T-helper 1 cell (primary cell): ENCODE data around the gene PNPLA2.

ENCODE experiments used
- DNase-seq, 5 donors: peaks; one replicate each; pipeline ENCODE4 v3.0.0-alpha.2; 2012 to 2020

Gene PNPLA2

DNA sequence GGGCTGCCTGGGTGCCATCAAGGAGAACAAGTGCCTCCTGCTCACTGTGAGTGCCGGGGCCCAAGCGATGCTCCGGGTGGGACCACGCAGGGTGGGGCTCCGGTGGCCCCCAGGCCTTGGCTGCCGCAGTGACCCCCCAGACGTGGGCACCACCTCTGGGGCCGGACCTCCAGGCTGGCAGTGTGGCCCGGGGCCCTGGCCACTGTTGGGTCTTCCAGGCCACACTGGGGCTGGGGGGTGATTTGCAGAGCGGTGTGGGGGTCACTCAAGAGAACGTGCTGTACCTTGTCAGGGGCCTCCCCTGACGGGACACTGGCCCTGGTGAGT lies 43.9 kb downstream of the PNPLA2 start:
- no peak for DNase-seq

DNA sequence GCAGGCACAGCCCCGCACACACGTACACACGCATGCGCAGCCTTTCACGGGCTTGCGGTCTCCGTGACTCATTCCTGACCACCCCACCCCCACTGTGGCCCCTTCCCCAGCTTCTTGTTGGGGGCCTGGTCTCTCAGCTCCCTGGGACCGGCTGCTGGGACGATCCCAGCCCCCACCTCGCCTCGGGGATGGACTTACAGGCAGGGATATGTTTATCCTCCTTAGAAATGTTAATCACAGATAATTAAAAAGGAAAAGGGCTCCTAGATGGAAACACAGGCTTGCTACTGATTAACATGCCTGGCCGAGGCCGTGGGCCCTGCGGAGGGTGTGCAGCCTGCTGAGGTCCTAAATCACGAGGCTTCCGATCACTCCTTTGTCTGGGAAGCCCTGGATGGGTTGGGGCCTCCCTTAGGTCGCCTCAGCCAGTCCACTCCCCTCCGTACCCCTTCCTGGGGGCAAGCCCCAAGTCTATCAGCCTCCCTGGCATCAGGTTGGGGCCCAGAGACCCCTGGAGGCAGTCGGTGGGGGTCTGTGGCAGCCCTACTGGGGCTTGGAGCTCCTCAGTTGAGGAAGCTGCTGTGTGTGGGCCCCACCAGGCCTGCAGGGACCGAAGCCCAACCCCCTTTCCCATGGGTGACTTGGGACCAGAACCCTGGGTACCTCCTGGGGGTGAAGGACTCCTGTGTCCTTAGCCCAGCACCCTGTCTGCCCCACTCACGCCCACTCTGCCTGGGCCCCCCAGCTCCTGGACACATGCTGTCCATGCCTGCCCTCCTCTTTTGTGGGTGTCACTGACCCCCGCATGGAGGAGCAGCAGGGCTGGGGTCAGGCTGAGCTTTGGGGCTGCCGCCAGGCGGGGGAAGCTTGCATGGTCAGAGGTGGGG lies 44.6 kb downstream of the PNPLA2 start:
- no peak for DNase-seq

DNA sequence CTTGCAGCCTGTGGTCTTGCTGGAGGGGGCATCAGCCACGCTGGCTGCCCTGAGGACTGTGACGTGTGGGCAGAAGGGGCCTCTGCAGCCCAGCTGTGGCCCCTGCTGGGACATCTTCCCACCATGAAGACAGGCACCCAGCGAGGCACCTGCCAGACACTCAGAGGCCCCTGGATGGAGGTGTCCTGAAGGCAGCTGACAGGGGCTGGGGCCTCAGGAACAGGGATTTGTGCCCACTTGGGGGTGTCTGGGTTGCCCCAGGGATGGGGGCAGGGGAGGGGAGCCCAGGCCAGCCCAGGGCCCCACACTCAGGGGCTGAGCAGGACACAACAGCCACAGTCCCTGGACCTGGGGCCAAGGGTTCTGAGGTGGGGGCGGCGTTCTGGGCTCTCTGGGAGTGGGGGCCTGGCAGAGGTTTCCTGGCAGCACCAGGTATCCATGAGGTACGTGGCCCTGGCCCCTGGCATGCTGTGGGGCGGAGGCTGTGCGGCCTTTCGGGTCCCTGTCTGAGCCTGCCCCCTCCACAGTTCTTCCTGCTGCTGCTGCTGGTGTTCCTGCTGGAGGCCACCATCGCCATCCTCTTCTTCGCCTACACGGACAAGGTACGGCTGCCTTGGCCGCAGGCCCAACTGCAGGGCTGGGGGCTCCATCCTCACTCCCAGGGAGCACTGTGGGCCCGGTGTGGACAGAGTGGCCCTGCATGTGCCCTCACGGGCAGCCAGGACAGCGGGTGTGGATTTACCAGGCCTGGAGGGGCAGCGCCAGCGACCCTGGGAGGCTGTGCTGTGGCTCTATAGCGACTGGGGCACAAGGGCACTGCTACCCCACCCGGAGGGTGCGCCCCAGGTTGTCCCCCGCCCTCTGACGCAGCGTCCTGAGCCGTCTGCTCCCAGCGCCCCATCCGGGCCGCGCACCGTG lies 45.5 kb downstream of the PNPLA2 start:
- no peak for DNase-seq

DNA sequence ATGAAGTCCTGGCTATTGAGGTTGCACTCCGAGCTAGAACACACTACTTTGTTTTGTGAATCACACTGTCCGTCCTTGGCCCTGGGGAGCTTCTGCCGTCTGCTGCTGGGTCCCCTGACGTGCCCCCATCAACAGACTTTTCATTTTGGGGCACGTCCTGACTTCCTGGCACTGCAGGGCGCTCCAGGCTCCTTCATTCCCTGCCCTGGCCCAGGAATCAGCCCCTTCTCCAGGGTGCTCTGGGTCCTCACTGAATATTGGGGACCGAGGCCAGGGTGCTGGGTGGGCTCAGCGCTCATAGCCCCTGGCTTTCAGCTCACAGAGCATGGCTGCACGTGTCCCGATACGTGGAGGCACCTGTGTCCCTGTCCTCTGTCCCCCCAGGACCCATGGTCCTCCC lies 46.2 kb downstream of the PNPLA2 start:
- no peak for DNase-seq

DNA sequence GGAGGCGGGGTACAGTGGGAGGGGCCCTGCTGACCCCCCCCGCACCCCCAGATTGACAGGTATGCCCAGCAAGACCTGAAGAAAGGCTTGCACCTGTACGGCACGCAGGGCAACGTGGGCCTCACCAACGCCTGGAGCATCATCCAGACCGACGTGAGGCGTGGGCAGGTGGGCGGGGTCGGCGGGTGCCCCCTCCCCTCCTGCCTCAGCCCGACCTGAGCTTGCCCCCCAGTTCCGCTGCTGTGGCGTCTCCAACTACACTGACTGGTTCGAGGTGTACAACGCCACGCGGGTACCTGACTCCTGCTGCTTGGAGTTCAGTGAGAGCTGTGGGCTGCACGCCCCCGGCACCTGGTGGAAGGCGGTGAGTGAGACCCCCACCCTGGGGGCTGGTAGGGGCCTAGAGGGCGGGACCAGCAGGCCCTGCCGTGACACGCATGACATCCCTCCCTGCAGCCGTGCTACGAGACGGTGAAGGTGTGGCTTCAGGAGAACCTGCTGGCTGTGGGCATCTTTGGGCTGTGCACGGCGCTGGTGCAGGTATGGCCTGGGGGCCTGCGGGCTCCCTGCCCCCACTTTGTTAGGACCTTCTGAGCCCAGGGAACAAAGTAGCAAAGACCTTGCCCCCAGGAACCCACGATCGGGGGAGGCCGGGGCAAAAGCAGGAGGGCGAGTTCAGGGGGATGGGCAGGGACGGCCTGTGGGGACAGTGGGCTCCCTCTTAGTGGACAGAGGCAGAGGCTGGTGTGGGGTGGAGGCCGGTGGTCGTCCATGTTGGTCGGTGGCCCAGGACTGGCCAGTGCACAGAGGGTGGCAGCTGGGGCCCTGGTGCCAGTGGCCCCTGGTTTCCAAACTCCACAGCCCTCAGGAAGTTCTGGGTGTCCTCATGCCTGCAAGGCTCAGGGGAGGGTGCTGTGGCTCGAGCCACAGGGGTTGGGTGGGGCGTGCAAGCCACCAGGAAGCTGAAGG lies 47.0 kb downstream of the PNPLA2 start:
- DNase-seq: no peak

DNA sequence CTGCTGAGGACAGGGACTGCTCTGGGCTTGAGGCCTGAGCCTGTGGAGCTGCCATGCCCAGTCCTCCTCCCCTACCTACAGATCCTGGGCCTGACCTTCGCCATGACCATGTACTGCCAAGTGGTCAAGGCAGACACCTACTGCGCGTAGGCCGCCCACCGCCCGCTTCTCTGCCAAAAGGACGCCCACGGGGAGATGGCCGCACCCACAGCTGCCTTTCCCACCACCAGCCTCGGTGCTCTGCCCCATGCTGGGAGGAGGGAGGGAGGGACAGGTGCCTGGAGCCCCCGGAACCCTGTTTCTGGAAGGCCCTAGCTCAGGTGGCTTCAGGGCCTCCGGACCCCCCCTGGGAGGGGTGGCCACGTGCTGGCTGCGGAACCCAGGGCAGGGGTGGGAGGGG lies 47.8 kb downstream of the PNPLA2 start:
- DNase-seq: no peak

DNA sequence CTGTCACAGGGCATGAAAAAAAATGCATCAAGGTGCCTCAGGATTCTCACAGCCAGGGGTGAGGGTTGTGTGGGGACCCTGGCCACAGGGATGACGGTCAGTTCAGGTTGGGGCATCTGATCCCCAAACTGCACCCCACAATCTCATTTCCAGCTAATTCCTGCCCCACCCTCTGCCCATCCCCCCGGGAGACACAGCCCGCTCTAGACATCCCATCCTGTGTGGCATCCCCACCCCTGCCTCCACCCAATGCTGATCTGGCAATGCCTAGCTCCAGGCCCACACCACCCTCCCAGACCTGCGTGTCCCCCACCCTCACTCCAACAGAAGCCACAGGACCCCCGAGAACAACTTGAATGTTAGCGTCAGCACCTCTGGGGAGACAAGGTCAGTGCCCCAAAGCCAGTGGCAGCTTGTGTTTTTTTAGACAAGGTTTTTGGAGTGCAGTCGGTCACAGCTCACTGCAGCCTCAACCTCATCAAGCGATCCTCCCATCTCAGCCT lies 49.2 kb downstream of the PNPLA2 start:
- no peak for DNase-seq

DNA sequence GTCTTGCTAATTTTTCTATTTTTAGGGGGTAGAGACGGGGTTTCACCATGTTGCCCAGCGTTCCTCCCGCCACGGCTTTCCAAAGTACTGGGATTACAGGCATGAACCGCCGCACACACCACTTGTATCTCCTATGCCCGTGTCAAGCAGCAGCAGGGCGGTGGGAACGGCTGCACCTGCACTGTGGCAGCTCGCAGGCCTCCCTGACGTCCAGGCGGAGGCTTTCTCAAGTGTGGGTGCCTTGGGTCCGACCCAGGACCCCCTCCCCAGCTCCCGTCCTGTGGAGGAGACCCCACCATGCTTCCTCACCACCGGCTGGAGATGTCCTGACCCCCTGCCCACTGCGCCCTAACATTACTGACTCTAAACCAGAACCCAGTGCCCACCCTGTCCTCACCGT lies 49.7 kb downstream of the PNPLA2 start:
- DNase-seq: no peak

DNA sequence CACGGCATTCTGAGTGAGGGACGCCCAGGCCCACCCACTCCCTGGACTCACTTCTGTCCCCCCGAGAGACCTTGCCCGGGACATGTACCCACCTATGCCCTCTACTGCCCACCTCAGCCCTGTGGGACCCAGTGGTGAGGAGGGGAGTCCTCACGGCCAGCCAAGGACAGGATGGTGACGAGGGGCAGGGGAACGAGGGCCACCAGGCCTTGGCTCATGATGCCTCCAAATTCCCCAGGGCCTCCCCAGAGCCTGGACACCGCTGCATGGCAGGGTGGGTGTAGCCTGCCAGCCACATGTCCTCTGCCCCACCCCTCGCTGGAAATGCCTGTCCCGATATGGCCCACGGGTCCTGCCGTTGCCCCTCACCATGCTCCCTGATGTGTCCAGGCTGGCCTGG lies 50.1 kb downstream of the PNPLA2 start:
- no peak for DNase-seq

DNA sequence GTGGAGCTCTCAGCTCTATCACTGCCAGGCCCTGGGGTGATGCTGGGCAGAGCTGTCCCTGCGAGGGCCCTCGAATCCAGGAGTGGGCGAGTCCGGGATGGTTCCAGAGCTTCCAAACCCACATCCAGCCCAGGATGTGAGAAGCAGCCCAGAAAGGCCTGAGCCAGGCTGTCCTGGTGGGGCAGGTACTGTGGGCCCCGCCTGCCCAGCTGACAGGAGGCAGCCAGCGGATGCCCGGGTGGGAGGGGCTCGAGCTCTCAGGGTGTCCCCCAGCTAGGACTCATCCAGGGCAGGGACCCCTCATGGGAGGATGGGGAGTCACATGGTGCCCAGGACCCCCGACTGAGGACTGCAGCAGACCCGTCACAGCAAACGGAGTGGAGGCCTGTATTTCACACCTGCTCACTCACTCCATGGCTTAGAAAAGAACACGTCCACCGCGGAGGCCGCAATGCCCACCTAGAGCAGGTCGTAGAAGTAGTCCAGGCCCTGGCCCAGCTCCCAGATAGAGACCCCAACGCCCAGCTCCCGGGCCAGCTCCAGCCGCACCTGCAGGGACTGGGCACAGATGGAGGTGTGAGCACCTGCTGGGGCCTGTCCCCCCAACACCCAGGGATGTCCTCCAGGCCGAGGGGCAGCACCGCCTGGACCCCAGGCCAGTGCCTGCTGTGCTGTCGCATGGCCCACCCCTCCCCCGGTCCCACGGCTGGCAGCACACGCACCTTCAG lies 50.8 kb downstream of the PNPLA2 start:
- DNase-seq: no peak

DNA sequence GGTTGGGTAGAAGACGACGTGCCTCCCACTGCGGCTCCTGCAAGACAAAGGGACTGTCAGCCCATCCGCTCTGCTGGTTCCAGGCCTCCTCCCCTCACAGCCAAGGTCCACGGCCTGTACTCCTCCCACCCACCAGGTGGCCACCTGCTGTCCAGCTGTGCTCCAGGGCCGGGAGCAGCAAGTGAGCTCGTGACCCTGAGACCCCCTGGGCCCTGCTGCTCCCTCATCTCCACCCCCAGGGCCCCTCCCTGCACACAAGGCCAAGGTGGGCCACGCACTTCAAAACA lies 51.4 kb downstream of the PNPLA2 start:
- DNase-seq: no peak

DNA sequence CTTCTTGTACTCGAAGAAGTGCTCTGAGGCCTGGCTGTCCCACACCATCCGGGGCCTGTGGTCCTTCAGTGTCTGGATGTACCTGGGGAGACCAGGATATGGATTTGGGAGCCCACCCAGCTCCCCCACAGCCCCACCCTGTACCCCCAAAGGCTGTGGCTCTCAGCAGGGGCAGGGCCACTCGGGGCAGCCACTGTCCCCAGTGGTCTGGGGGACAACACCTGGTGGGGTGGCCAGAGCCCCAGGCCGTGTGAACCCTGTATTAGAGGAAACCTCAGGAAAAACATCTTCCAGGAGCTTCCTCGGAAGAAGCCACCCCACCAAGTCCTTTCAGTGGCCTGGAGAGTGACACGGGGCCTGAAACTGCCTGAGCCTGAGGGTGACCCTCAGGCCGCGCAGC lies 51.7 kb downstream of the PNPLA2 start:
- no peak for DNase-seq

DNA sequence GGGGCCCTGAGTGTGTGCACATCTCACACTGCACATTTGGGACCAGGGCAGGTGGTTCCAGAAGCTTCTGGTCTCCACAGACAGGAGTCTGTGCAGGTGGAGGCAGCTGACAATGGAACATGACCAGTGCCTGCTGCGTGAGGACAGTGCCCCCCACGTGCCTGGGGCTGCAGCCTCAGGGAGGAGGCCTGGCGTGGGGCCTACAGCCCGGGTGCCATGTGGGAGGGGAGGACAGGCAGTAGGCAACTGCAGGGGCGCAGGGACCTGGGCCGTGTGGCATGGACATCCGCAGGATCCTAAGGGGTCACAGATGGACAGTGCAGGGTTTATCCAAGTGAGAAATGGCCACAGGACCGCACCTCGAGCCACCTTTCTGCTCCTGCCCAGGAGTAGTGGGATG lies 52.8 kb downstream of the PNPLA2 start:
- no peak for DNase-seq

DNA sequence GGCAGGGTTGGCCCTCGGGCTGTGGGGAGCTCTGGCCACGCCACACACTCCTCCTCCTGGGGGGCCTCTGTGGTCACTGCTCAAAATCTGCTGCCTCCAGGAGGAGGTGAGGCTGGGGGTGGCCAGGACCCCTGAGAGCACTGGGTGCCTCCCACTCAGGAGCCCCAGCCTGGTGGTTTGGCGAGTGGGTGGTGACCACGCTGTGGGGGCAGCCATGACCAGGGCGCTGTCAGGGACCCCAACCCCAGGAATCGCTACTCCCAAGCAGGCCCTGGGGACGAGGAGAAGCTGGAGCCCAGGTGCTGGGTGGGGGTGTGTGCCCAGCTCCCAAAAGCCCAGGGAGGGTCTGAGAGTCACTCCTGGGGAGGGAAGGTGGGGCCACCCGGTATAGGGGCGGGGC lies 54.1 kb downstream of the PNPLA2 start:
- DNase-seq: no peak

DNA sequence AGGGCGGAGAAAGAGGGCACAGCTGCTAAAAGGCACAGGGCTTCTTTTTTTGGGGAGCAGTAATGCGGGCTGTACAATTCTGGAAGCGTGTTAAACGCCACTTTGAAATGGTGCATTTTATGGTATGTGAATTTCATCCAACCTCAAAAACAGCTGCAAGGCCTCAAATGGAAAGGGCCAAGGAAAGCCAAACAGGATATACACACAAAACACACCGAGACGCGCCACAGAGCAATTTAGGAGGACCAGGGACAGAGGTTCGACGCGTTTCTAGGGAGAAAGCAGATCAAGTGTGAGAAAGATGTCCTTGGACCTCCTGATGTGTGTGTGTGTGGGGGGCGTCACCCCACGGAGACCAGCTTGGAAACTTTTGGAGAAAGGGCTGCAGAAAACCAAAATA lies 55.0 kb downstream of the PNPLA2 start:
- DNase-seq: no peak
